ENCODE results near the gene CTNNBIP1. TPM values are rescaled to one million over a fixed set of nuclear protein-coding genes. Genes with fewer than 3 reads are reported as not detected.

The CTNNBIP1 gene
- total RNA-seq, 1 experiment from 2014 or later, result 17.1 TPM

GRCh38 chr1:9801909-9802308 lies 108.2 kb downstream of the CTNNBIP1 start:
- H3K36me3 Mint-ChIP-seq (ENCODE audit: insufficient read depth, unreplicated experiment), result no peaks in the 10 kb centered on the region
- Histone ChIP-seq H3K4me1 (peaks cover 7% of the 10 kb centered on the region; the same call in 1 of the 2 replicates), H3K27me3 (replicated peaks; ENCODE audit: control insufficient read depth, insufficient read depth, low read length) (no peaks in the 10 kb centered on the region), H3K4me3 (ENCODE audit: low read depth, low read length) (no peak overlapping the region), H3K36me3 (ENCODE audit: control insufficient read depth, insufficient read depth, low read length) (no peaks in the 10 kb centered on the region), H3K9me3 (no peaks in the 10 kb centered on the region)
- H3K4me1 Mint-ChIP-seq (ENCODE audit: low read depth, unreplicated experiment), result peaks cover 6% of the 10 kb centered on the region
- intact Hi-C loops (cut with micrococcal nuclease; ENCODE audit: unreplicated experiment), result no loop called here
- BruUV-seq (replicated peaks), result no TSS peak
- H3K27me3 Mint-ChIP-seq (ENCODE audit: insufficient read depth, unreplicated experiment), result no peaks in the 10 kb centered on the region
- no peak for DNase-seq
- ChIA-PET POLR2A (no interaction called here), CTCF (no interaction called here)
- H3K4me3 Mint-ChIP-seq (ENCODE audit: unreplicated experiment), result no peak overlapping the region
- no peak for TF ChIP-seq CTCF (IDR thresholded peaks at IDR 0.05; ENCODE audit: insufficient read depth in 1 of 2, low read depth in 1 of 2, low read length in 1 of 2, severe bottlenecking in 1 of 2, unreplicated experiment in 1 of 2)
- no peak overlapping the region for H3K27ac Mint-ChIP-seq (ENCODE audit: unreplicated experiment)
- H3K9me3 Mint-ChIP-seq (ENCODE audit: unreplicated experiment), result no peaks in the 10 kb centered on the region

Other genes starting within 250 kb of the CTNNBIP1 start
- 89.2 and 102 TPM in 2 replicates for gene CLSTN1, start 86.3 kb downstream of the CTNNBIP1 start, total RNA-seq (2022)
- gene LZIC, start 33.1 kb upstream of the CTNNBIP1 start, total RNA-seq (2022), result 27.0 and 33.2 TPM in 2 replicates
- 3.1 and 3.8 TPM in 2 replicates for gene NMNAT1, start 33.2 kb upstream of the CTNNBIP1 start, total RNA-seq (2022)
- gene RBP7, start 87.0 kb upstream of the CTNNBIP1 start, total RNA-seq (2022), result 10.3 and 11.7 TPM in 2 replicates
- 40.2 and 40.3 TPM in 2 replicates for gene UBE4B, start 122.7 kb upstream of the CTNNBIP1 start, total RNA-seq (2022)

Measured in Caco-2 (cell line).